Tibial nerve (tissue), 3 donors: ENCODE results near the gene MRPL40.
"Not testable (repeated sequence)": the region's sequence is repeated elsewhere in the genome, so short reads cannot be mapped to it uniquely, and the experiment has no call there.

Source experiments
- POLR2A ChIP-seq, 2 donors: fragments of 450-650 bp; IDR thresholded peaks; one replicate each; pipeline ENCODE4 v1.6.1; 2017; ENCODE audit warnings: antibody characterized with exemption in 2 of 2, mild to moderate bottlenecking in 2 of 2, moderate library complexity in 2 of 2
- TF ChIP-seq, protein P1 (sequence below), 5 experiments: fragments of 200-600 bp in 3 of 5; fragments of 450-650 bp in 2 of 5; sonication (generic) in 3 of 5; IDR thresholded peaks; one replicate each; pipeline ENCODE4 v1.5.1; 2016 to 2019; ENCODE audit warnings: antibody characterized with exemption in 5 of 5, mild to moderate bottlenecking in 3 of 5, moderate library complexity in 2 of 5

GRCh38 chr22:19436444-19437161 is 4.3 kb downstream of the MRPL40 start:
- TF ChIP-seq, protein P1, sequence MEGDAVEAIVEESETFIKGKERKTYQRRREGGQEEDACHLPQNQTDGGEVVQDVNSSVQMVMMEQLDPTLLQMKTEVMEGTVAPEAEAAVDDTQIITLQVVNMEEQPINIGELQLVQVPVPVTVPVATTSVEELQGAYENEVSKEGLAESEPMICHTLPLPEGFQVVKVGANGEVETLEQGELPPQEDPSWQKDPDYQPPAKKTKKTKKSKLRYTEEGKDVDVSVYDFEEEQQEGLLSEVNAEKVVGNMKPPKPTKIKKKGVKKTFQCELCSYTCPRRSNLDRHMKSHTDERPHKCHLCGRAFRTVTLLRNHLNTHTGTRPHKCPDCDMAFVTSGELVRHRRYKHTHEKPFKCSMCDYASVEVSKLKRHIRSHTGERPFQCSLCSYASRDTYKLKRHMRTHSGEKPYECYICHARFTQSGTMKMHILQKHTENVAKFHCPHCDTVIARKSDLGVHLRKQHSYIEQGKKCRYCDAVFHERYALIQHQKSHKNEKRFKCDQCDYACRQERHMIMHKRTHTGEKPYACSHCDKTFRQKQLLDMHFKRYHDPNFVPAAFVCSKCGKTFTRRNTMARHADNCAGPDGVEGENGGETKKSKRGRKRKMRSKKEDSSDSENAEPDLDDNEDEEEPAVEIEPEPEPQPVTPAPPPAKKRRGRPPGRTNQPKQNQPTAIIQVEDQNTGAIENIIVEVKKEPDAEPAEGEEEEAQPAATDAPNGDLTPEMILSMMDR (IDR thresholded peaks at IDR 0.05): not testable (repeated sequence)
- TF ChIP-seq POLR2A (IDR thresholded peaks at IDR 0.05): not testable (repeated sequence)
